Neutrophil (primary cell): ENCODE data around the gene C2CD4C.

Experiments used
- H3K27ac ChIP-seq: fragments of 200-600 bp; sonication (generic); 2 replicates; pipeline ENCODE4 v1.5.1; 2016; ENCODE audit warnings: mild to moderate bottlenecking, moderate library complexity
- H3K27me3 ChIP-seq: fragments of 200-600 bp; sonication (generic); 2 replicates; pipeline ENCODE4 v1.6.0; 2016; ENCODE audit warnings: mild to moderate bottlenecking
- H3K36me3 ChIP-seq: fragments of 200-600 bp; sonication (generic); 2 replicates; pipeline ENCODE4 v1.5.1; 2017
- H3K4me1 ChIP-seq, 2 experiments: fragments of 200-600 bp in 1 of 2; sonication (generic) in 1 of 2; 1 replicate in 1 of 2; 2 replicates in 1 of 2; pipeline versions ENCODE4 v1.5.1 to v1.6.1; 2013 to 2016; ENCODE audit warnings: low read depth in 1 of 2, low read length in 1 of 2, mild to moderate bottlenecking in 1 of 2, moderate library complexity in 1 of 2; ENCODE audit not compliant: control insufficient read depth in 1 of 2, insufficient read depth in 1 of 2
- H3K4me3 ChIP-seq, 2 experiments: fragments of 200-600 bp in 1 of 2; sonication (generic) in 1 of 2; 1 replicate in 1 of 2; 2 replicates in 1 of 2; pipeline ENCODE4 v1.5.1; 2013 to 2016; ENCODE audit warnings: low read depth in 1 of 2, low read length in 1 of 2, mild to moderate bottlenecking in 1 of 2, moderate library complexity in 1 of 2
- H3K9me3 ChIP-seq: fragments of 200-600 bp; sonication (generic); 2 replicates; pipeline ENCODE4 v1.5.1; 2016
- CTCF ChIP-seq: fragments of 200-600 bp; sonication (generic); IDR thresholded peaks from 2 replicates; pipeline ENCODE4 v1.5.1; 2016; ENCODE audit warnings: antibody characterized with exemption

Gene C2CD4C

GRCh38 chr19:408441-408901 is 476 bp downstream of the C2CD4C start:
- no peak for TF ChIP-seq CTCF
- H3K36me3 ChIP-seq: no peaks in the 10 kb centered on the region
- no peak overlapping the region for H3K27ac ChIP-seq
- no peak overlapping the region for H3K4me3 ChIP-seq
- peaks cover 77% of the 10 kb centered on the region for H3K27me3 ChIP-seq
- H3K4me1 ChIP-seq: no peaks in the 10 kb centered on the region
- H3K9me3 ChIP-seq: no peaks in the 10 kb centered on the region

- no peaks in the 10 kb centered on the region for H3K36me3 ChIP-seq
- no peak for TF ChIP-seq CTCF
- H3K27ac ChIP-seq: no peak overlapping the region
- H3K4me3 ChIP-seq: no peak overlapping the region
- H3K27me3 ChIP-seq: peaks cover 77% of the 10 kb centered on the region
- no peaks in the 10 kb centered on the region for H3K4me1 ChIP-seq
- H3K9me3 ChIP-seq: no peaks in the 10 kb centered on the region
Observed at GRCh38 chr19:407511-408440, 1.2 kb downstream of the C2CD4C start.

- Histone ChIP-seq H3K4me3 (no peak overlapping the region), H3K27me3 (peaks cover 69% of the 10 kb centered on the region), H3K9me3 (no peaks in the 10 kb centered on the region), H3K4me1 (no peaks in the 10 kb centered on the region), H3K27ac (no peak overlapping the region), H3K36me3 (no peaks in the 10 kb centered on the region)
- no peak for TF ChIP-seq CTCF
Observed at GRCh38 chr19:406971-407510, 1.9 kb downstream of the C2CD4C start.

GRCh38 chr19:406135-406781 is 2.7 kb downstream of the C2CD4C start:
- H3K4me3 ChIP-seq: no peak overlapping the region
- peaks cover 61% of the 10 kb centered on the region for H3K27me3 ChIP-seq
- TF ChIP-seq CTCF: no peak

GRCh38 chr19:405121-405965 is 3.6 kb downstream of the C2CD4C start:
- Histone ChIP-seq H3K4me3 (no peak overlapping the region), H3K27me3 (peaks cover 54% of the 10 kb centered on the region), H3K9me3 (no peaks in the 10 kb centered on the region), H3K36me3 (no peaks in the 10 kb centered on the region), H3K27ac (no peak overlapping the region), H3K4me1 (no peaks in the 10 kb centered on the region)
- TF ChIP-seq CTCF: no peak

More at GRCh38 chr19:406135-406781, 2.7 kb downstream of the C2CD4C start:
- H3K4me1 ChIP-seq: no peaks in the 10 kb centered on the region
- H3K36me3 ChIP-seq: no peaks in the 10 kb centered on the region
- no peaks in the 10 kb centered on the region for H3K9me3 ChIP-seq
- H3K27ac ChIP-seq: no peak overlapping the region
